ENCODE results near the gene CUL1. TPM values are rescaled to one million over a fixed set of nuclear protein-coding genes. Genes with fewer than 3 reads are reported as not detected.

Gene CUL1
- total RNA-seq, 1 experiment from 2014 or later = 94.4 TPM

DNA sequence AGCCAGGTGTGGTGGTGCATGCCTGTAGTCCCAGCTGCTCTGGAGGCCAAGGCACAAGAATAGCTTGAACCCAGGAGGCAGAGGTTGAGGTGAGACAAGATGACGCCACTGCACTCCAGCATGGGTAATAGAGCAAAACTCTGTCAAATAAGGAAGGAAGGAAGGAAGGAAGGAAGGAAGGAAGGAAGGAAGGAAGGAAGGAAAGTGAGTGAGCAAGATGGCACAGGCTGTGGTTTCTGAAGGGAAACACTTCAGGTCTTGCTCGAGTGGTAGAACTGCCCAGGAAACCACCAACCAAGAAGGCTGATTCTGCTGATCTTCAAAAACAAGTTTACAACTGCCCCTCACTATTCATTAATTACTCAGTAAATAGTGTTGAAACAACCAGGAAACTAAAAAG lies 140.2 kb downstream of the CUL1 start:
- Histone ChIP-seq H3K4me3 (no peak overlapping the region), H3K9me3 (replicated peaks) (no peaks in the 10 kb centered on the region), H3K4me1 (no peaks in the 10 kb centered on the region), H3K36me3 (peaks cover 53% of the 10 kb centered on the region), H3K27ac (no peak overlapping the region), H3K27me3 (no peaks in the 10 kb centered on the region)
- no peak for DNase-seq

GRCh38 chr7:148847815-148848734 lies 149.4 kb downstream of the CUL1 start:
- no peaks in the 10 kb centered on the region for H3K27me3 ChIP-seq
- no peak overlapping the region for H3K27ac ChIP-seq
- no peaks in the 10 kb centered on the region for H3K9me3 ChIP-seq (replicated peaks)
- H3K4me3 ChIP-seq = no peak overlapping the region
- peaks cover 12% of the 10 kb centered on the region for H3K4me1 ChIP-seq
- peaks cover 25% of the 10 kb centered on the region for H3K36me3 ChIP-seq
- no peak for DNase-seq

DNA sequence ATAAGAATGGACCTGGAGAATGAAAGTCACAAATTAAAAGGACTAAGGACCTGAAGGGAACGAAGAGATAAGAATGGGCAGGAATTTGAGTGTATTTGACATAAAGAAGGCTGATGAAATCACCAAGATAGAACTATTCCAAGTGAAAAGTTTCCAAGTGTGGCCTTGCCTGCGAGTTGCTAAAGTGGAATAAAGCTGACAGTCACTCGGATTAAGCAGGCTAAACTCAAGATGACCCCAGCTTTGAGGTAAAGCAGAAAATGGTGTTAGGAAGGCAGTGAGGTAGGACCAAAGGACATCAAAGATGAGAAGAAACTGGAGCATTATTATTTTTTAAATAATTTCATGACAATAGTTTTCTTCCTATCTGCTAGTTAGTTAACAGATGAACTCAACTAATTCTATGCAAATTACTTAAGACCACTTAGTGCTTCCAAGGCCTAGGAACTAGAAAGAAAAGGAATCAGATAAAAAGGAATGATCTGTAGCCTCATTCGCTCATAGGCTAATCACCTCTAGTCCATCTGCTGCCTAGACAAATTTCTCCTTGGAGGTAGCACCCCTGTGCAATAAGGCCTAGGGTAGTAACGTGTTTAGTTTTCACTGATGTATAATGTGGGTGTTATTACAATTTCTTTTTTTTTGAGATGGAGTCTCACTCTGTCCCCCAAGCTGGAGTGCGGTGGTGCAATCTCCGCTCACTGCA lies 150.8 kb downstream of the CUL1 start:
- Histone ChIP-seq H3K9me3 (replicated peaks) (no peaks in the 10 kb centered on the region), H3K36me3 (peaks cover 18% of the 10 kb centered on the region), H3K27me3 (no peaks in the 10 kb centered on the region), H3K27ac (no peak overlapping the region), H3K4me3 (no peak overlapping the region), H3K4me1 (peaks cover 12% of the 10 kb centered on the region)
- no peak for DNase-seq

DNA sequence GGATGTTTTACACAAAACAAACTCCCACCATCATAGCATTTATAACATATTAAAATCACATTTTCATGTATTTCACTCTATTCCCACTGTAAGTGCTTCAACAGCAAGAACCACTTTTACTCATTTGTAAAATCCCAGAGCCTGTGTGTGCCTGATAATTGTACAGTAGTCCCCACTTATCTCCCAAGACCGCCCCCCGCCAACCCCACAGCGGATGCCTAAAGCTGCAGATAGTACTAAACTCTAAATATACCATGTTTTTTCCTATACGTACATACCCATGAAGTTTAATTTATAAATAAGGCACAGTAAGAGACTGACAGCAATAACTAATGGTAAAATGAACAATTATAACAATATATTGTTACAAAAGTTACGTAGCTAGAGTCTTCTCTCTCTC lies 151.9 kb downstream of the CUL1 start:
- H3K4me1 ChIP-seq = peaks cover 12% of the 10 kb centered on the region
- peaks cover 10% of the 10 kb centered on the region for H3K36me3 ChIP-seq
- no peak overlapping the region for H3K4me3 ChIP-seq
- no peaks in the 10 kb centered on the region for H3K9me3 ChIP-seq (replicated peaks)
- no peak overlapping the region for H3K27ac ChIP-seq
- no peaks in the 10 kb centered on the region for H3K27me3 ChIP-seq
- DNase-seq = no peak

Other genes with a start within 250 kb of the CUL1 start
- gene C7orf33, start 108.1 kb upstream of the CUL1 start, total RNA-seq (2014; rRNA removed; shearing (Covaris generic)) = 0.13 and 0.53 TPM in 2 replicates
- gene EZH2, start 185.4 kb downstream of the CUL1 start, total RNA-seq (2014; rRNA removed; shearing (Covaris generic)) = 64.8 and 75.7 TPM in 2 replicates

Measured in SJCRH30 (cell line).